COR-L47 (cell line): ENCODE measurements around the gene SEPHS1.
A peak's percentile ranks its signal among the peaks of the same experiment; 100 is the strongest.
"Not testable (repeated sequence)": the region's sequence is repeated elsewhere in the genome, so short reads cannot be mapped to it uniquely, and the experiment has no call there.

Experiments
- DNase-seq: peaks from one replicate; lab custom pipeline; 2025; lab: John Stamatoyannopoulos, UW

SEPHS1 gene, protein sequence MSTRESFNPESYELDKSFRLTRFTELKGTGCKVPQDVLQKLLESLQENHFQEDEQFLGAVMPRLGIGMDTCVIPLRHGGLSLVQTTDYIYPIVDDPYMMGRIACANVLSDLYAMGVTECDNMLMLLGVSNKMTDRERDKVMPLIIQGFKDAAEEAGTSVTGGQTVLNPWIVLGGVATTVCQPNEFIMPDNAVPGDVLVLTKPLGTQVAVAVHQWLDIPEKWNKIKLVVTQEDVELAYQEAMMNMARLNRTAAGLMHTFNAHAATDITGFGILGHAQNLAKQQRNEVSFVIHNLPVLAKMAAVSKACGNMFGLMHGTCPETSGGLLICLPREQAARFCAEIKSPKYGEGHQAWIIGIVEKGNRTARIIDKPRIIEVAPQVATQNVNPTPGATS

DNA sequence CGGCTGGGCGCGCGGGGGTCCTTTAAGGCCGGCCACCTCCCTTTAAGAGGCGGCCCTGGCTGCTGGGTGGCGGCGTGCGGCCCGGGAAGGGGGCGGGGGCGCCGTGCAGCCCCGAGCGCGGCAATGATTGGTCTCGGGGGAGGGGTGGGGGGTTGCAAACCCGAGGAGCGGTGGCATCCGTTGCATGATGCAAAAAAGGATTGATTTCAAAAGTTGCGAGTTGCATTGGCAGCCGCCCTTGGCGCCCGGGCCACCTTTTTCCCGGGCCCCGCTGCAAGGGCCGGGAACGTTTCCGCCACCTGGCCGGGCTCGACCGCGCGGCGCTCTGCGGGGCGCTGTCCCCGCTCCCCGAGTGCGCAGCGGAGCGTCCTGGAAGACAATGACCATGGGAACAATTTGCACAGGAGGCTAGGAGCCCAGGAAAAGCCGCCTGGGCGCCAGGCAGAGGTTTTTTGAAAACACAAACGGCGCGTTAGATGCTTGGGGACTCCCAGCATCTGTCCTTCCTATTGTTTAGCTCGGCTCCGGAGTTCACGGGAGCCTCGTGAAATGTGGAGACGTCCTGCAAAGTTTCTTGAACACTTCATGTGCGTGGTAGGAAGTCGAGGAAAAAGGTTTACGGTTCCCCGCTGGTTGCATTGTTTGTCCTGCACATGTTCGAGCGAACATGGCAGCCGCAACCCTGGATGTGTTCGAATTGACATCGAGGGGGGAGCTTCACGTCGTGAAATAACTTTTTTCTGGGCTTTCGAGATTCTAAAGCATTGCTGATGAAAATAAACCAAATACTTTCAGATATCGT is at the start of gene SEPHS1:
SEPHS1 (minus strand) TSS at position 78 of the 802 bp plus-strand sequence. CDS start 3,343 bp downstream, outside the sequence.
- DNase-seq: peak; percentile 68

- DNase-seq: no peak
These were observed 49.0 kb upstream of the SEPHS1 start for GRCh38 chr10:13397052-13397451.

- no peak for DNase-seq
These were observed 48.3 kb upstream of the SEPHS1 start for GRCh38 chr10:13396369-13396768.

GRCh38 chr10:13395540-13395939 is 47.4 kb upstream of the SEPHS1 start:
- DNase-seq: no peak

DNA sequence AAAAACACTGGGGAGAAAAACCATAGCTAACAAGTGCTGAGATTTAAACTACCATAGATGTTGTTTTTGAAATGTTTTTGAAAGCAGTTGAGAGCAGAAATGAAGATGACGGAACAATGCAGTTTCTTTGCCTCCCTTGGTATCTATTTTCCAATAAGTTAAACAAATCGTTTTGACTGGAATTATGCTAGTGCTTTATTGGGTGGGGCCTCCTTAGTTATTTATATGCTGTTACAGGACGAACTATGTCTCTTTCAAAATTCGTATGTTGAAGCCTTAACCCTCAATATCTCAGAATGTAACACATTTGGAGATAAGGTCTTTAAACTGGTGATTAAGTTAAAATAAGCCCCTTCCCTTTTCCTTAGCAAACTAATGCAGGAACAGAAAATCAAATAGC is 45.5 kb upstream of the SEPHS1 start:
- DNase-seq: no peak

- no peak for DNase-seq
These were observed 44.6 kb upstream of the SEPHS1 start for GRCh38 chr10:13392701-13393100.

DNA sequence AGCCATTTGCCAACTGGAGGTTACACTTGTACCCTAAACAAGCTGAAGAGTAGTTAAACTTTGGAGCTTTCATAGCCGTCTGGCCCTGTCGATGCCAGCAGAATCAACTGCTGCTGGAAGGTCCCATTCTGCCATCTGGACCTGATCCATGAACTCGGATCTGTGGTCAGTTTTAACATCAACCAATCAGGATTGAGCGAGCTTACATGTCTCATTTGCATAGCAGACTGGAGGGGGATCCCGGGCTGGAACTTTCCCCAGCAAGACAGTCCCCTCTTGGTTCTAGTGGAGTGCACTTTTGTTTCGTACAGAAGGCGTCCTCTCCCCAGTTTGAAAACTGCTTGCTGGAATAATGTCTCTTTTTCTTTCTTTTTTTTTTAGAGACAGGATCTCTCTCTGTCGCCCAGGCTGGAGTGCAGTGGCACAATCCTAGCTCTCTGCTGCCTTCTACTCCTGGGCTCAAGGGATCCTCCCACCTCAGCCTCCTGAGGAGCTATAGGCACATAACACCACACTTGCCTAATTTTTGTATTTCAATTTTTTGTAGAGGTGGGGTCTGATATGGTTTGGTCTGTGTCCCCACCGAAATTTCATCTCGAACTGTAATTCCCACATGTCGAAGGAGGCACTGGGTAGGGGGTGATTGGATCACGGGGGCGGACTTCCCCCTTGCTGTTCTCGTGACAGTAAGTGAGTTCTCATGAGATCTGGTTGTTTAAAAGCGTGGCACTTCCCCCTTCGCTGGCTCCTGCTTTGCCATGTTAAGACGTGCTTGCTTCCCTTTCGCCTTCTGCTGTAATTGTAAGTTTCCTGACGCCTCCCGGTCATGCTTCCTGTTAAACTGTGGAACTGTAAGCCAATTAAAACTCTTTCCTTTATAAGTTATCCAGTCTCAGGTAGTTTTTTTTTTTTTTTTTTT is 42.8 kb upstream of the SEPHS1 start:
- no peak for DNase-seq

DNA sequence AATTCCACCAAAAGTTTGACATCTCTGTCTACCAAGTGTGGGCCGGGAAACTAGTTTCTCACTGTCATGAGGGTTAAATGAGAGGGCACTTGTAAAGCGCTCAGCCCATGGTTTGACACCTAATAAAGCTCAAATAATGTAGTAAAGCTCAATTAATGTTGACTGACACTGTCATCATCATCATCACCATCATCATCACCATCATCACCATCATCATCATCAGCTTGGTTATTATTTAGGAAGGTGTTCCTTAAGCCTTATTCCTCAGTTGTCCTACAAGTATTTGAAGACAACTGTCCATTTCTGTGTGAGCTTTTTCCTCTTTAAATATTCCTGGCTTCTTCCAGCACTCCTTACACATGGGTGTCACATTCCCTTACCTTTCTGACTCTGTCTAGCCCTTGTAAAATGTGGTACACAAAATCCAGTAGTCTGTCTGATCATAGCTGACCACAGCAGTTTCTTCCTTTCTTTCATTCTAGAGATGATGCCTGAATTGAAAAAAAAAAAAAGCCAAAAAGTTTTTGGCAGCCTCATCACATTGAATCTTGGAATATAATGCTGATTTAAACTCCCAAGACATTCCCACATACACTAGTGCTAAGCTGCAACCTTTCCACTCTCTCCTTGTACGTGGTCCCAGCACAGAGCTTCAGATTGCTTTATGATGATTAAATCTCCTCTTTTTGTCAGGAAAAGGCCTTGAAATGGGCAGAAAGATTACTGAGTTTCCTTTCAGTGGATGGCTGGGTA is 40.6 kb upstream of the SEPHS1 start:
- no peak for DNase-seq

GRCh38 chr10:13386021-13386420 is 37.9 kb upstream of the SEPHS1 start:
- no peak for DNase-seq

DNA sequence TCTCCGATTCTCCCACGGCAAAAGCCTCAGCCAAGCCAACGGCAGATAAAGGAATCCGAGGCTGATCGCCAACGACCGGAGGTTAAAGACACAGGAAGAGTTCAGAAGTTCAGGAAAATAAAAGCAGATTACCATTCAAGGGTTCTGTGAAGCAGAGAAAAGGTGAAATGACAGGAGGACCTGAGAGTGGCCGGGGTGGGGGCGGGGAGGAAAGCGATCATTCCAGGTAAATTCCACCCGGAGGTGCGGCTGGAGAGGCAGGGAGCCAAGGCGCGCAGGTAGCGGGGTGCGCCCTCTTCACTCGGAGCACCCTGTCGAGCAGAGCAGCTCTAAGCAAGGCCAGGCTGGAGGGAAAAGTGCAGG is 35.3 kb upstream of the SEPHS1 start:
- DNase-seq: no peak

DNA sequence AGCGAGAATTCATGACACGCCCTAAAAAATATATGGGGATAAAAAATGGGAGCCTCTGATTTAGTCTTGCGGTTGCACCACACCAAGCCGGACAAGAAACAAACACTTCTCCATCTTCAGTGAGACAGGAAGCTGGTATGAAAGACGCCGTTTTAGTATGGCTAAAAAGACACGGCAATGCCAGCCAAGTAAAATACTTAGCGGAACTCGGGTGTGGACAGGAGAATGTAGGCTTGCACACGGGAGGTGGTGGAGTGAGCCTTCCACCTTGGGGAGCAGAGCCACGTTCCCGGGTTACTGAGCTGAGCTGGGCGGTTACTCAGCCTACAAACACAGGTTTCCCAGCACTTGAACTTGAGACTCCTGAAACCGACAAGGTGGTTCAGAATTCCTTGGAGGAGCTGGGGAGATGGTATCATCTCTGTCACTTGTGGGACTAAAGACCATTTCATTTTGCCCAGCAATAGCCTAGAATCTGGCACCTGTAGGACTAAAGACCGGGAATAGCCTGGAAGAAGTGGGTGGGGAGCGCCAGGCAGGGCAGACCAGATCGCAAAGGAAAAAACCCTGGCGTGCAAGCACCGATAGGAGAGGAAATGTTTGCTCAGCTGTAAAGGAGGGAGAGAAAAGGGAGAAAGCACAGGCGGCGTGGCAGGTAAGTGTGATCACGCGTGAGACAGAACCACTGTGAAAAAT is 34.8 kb upstream of the SEPHS1 start:
- DNase-seq: no peak

DNA sequence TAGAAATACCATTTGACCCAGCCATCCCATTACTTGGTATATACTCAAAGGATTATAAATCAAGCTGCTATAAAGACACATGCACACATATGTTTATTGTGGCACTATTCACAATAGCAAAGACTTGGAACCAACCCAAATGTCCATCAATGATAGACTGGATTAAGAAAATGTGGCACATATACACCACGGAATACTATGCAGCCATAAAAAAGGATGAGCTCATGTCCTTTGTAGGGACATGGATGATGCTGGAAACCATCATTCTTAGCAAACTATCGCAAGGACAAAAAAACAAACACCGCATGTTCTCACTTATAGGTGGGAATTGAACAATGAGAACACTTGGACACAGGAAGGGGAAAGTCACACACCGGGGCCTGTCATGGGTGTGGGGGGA is 31.0 kb upstream of the SEPHS1 start:
- DNase-seq: not testable (repeated sequence)

DNA sequence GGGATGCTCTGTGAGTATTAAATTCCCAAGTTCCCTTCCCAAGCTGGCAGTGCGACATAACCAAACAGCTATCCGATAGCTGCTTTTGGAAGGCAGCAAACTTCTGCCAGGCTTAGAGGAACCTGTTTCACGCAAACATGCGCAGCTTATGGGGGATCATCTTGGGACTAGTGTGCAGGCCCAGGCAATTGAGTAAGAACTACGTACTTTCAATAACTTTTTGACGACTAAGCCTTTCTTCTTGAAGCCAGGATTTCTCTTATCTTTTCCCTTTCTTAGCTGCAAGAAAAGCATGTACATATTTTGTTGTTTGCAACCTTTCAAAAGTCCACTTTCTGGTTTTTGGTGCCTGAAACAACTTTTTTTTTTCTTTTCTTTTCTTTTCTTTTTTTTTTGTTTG is 28.7 kb upstream of the SEPHS1 start:
- DNase-seq: no peak

- no peak for DNase-seq
These were observed 28.2 kb upstream of the SEPHS1 start for GRCh38 chr10:13376297-13376696.

GRCh38 chr10:13375791-13376190 is 27.7 kb upstream of the SEPHS1 start:
- DNase-seq: no peak

DNA sequence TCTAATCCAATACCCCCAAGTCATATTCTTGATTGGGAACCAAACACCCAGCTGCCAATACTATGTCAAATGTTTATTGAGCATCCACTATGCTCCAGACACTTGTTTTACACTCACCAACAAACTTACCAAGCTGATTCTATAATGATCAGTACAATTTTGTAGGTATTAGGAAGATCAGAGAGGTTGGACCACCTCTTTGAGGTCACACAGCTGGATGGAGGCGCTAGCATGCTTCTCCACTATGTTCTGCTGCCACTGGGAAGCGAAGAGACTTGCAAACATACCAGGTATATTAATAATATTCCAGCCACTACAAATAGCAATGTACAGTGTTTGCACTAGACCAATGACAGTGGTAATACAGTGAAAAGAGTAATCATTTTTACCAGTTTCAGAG is 25.6 kb upstream of the SEPHS1 start:
- no peak for DNase-seq

- no peak for DNase-seq
These were observed 24.4 kb upstream of the SEPHS1 start for GRCh38 chr10:13372524-13372923.

DNA sequence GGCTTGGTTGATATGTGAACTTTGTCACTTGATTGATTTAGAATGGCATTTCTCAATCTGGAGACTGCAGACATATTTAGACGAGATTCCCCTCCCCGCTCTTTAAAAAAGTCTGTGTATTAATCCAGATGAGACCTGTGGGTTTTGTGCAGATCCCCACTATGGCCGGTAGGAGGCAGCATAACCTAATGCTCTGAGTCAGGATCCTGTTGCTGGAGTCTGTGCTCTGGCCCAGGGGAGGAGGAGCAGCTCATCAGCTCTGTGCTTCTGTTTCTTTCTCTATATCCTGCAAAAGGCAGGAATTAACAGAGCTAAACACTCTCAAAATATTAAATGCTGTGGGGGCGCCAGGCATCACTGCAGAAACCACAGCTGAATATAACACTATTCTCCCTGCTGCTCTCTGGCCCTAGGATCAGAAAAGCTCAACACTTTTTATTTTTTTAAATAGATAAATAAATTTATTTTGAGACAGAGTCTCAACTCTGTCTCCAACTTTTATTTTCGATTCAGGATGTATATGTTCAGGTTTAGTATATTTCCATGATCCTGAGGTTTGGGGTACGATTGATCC is 23.9 kb upstream of the SEPHS1 start:
- peak; percentile 53 for DNase-seq

DNA sequence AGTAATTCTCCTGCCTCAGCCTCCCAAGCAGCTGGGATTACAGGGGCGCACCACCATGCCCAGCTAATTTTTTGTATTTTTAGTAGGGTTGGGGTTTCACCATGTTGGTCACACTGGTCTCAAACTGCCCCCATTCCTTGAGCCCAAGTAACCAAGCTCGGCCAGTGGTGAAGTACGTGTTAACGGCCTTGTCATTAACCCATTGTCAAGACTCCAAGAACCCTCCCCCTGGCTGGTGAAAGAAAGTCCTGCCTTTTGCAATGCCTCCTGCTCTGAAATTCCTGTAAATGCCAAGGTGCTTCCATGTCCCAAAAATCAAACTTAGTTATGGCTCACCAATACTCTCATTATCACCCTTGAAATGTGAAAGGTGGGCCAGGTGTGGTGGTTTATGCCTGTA is 18.8 kb upstream of the SEPHS1 start:
- no peak for DNase-seq

DNA sequence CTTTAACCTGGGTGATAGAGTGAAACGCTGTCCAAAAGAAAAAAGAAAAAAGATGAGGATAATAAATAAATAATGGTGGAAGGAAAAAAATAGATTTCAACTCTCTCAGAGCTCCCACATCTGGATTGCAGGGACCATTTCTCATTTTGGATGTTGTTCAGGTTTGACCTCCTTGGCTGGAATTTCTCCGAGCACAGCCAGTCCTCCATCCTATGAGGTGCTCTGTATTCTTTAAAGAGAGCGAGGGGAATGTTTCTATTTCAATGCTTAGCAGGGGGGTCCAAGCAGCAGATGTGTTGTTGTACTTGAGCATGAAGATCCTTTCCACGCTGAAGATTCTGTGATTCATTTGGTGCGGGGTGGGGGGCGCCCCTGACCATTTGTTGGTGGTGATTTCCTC is 17.7 kb upstream of the SEPHS1 start:
- DNase-seq: no peak

DNA sequence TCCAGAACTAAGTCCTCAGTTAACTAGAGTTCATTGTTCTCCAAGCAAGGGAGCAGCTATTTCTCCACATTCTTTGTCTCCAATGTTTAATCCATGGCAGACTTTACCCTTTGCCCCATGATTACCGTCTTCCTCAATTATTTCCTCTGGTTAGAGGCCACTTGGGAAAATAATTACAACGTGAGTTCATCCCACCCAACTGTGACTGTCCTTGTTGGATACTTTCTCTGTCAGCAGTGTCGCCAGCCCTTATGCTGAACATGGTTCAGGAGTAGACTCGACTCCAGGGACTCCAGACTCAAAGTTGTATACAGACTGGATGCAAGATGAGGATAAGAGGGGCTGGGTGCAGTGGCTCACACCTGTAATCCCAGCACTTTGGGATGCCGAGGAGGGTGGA is 17.1 kb upstream of the SEPHS1 start:
- DNase-seq: no peak
